COLO829 (cell line): ENCODE data around the gene KYNU.
"Not testable (repeated sequence)": the region's sequence is repeated elsewhere in the genome, so short reads cannot be mapped to it uniquely, and the experiment has no call there.

ENCODE experiments used
- DNase-seq: peaks from one replicate; pipeline ENCODE4 v3.0.0; 2012; ENCODE audit warnings: low spot score

Gene KYNU

GRCh38 chr2:142877216-142877838 lies at the start of gene KYNU:
Gene KYNU, plus strand, starts transcription at chr2:142877664. Its CDS starts 7,704 bp downstream, at chr2:142885368.
- no peak for DNase-seq

- DNase-seq = no peak
Observed at GRCh38 chr2:142834021-142834420, 43.4 kb upstream of the KYNU start.

- no peak for DNase-seq
Observed at GRCh38 chr2:142840436-142840835, 37.0 kb upstream of the KYNU start.

DNA sequence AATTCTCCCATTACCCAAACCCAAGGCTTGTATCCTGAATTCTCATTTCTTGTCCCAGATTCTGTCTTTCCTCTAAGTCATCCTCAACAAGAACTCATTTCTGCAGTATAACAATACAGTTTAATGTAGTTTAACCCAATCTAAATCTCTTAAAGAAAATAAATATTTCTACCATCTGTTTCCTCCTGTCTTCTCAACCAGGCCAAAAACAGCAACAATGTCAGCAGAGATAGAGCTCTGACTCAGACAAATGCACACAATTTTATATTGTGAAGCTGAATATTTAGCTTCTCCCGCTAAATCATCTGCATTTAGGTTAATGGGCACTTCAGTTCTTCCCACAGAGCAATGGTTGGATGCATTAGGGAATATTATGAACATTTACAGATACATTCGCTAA lies 35.7 kb upstream of the KYNU start:
- no peak for DNase-seq

DNA sequence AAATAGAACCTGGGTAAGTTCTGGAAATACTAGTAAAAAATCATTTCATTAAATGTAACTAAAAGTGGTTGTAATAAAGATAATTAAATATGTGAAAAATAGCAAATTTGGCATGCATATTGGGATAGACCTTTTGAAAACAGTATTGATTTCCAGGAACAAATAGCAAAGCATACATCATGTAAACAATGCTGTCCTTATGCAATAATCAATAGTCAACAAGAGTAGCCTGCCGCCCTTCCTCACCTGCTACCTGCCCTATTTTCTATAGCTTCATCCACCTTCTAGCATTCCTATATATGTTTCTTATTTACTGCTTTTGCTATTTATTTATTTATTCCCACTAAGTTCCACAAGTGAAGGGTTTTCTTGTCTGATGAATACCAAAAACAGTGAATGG lies 35.1 kb upstream of the KYNU start:
- DNase-seq = no peak

- no peak for DNase-seq
Observed at GRCh38 chr2:142843731-142844130, 33.7 kb upstream of the KYNU start.

GRCh38 chr2:142848023-142848606 lies 29.3 kb upstream of the KYNU start:
- no peak for DNase-seq

GRCh38 chr2:142849820-142850219 lies 27.6 kb upstream of the KYNU start:
- DNase-seq = no peak

GRCh38 chr2:142853912-142854311 lies 23.6 kb upstream of the KYNU start:
- DNase-seq = no peak

- DNase-seq = no peak
Observed at GRCh38 chr2:142857256-142858164, 20.0 kb upstream of the KYNU start.

GRCh38 chr2:142858961-142859360 lies 18.5 kb upstream of the KYNU start:
- no peak for DNase-seq

DNA sequence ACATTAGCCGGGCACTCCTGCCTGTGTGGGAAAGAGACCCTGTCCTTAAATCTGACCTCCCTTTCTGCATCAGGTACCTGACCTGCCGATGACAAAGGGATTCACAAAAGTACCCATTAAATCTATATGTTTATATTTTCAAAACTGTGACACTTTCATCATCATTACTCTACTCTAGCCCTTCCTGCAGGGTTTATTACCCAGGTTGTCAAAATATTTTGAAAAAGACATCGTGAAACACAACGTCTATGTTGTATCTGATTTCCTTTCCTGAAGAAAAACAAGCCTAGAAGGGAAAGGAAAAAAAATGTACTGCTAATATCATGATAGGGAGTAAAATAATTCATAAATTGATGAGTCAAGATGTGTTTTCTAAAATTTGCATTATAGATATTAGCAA lies 15.2 kb upstream of the KYNU start:
- DNase-seq = no peak

DNA sequence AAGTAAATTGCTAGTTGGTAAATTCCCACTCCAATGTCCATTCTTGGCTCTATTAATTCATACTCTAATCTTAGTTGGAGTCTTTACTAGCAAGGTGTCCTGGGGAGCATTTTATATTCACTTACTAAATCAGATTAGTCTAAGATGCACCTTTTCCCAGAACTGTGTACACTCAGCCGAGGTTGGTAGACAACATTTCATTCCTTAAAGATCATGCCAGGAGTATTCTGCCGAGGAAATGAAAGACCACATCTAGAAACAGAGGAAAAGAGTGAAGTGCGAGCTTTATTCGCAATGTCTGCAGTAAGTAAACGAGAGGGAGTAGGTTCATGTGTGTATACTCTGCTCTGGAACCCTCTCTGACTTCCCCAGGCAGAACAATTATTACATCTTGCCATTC lies 14.6 kb upstream of the KYNU start:
- no peak for DNase-seq

- no peak for DNase-seq
Observed at GRCh38 chr2:142863485-142863961, 13.9 kb upstream of the KYNU start.

DNA sequence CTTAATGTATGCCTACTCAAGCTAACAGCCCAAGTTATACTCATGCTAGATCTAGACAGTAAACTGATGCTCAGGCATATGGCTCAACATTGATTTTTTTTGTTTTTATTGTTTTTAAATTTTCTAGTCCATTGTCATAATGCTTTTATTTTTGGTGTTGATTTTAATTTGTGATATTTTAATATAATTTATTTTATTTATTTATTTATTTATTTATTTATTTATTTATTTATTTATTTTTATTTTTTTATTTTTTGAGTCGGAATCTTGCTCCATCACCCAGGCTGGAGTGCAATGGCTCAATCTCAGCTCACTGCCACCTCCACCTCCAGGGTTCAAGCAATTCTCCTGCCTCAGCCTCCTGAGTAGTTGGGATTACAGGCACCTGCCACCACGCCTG lies 12.9 kb upstream of the KYNU start:
- DNase-seq = not testable (repeated sequence)

- DNase-seq = no peak
Observed at GRCh38 chr2:142865924-142866323, 11.5 kb upstream of the KYNU start.

GRCh38 chr2:142866426-142866825 lies 11.0 kb upstream of the KYNU start:
- DNase-seq = no peak

GRCh38 chr2:142867136-142867535 lies 10.3 kb upstream of the KYNU start:
- no peak for DNase-seq

DNA sequence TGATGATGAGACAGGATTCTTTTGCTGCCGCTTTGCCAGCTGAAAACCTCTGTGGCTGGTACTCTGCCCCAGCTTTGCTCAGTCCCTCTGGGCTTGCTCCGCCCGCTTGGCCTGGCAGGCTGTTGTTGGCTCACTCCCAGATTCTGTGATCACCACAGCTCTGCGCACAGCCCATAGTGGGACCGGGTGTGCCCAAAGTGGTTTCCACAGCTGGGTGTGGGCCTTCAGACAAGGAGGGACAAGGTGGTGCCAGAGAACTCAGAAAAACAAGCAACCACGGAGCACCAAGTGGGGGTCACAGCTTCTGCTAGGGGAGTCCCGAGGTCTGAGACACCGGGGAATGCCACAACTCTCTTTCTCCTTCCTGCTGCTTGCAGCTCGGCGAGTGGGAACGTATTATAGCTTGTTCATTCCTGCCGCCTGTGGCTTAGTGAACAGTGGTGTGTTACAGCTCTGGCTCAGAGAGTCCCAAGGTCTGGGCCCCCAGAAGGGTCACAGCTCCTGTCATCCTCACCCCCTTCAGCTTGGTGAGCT lies 9.2 kb upstream of the KYNU start:
- no peak for DNase-seq

GRCh38 chr2:142869065-142869460 lies 8.4 kb upstream of the KYNU start:
- not testable (repeated sequence) for DNase-seq

GRCh38 chr2:142869461-142870106 lies 7.9 kb upstream of the KYNU start:
- DNase-seq = no peak

DNA sequence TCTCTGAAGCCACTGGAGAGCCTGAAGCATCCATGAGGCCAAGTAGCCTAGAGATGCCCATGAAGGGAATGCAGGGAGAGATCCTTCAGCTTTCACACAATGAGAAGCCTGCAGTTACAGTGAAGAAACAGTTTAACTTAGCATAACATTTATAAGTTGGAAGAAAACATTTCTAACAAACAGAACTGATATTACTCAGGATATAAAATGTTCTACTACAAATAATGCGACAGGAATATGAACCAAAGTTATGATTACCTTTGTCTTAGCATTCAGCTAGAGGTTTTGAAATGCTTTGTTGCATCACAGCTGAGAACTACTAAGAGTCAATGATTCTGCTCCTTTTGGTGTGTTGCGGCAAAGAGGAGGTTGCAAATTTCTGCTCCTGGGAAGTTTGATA lies 6.9 kb upstream of the KYNU start:
- DNase-seq = no peak
